GM20000 (cell line): ENCODE measurements around the gene S100A2.

Experiments used
- DNase-seq: peaks from one replicate; pipeline ENCODE4 v3.0.0; 2012; ENCODE audit warnings: low spot score
- CTCF ChIP-seq: IDR thresholded peaks from 2 replicates; pipeline ENCODE4 v1.5.1; 2012; ENCODE audit warnings: mild to moderate bottlenecking, control low read depth; ENCODE audit errors: extremely low read depth, missing control alignments

S100A2 gene

GRCh38 chr1:153519242-153519641 lies 46.4 kb downstream of the S100A2 start:
- no peak for DNase-seq
- no peak for TF ChIP-seq CTCF

- no peak for DNase-seq
- no peak for TF ChIP-seq CTCF
Observed at GRCh38 chr1:153515504-153516394, 49.9 kb downstream of the S100A2 start.

- DNase-seq: no peak
- no peak for TF ChIP-seq CTCF
Observed at GRCh38 chr1:153513666-153514065, 52.0 kb downstream of the S100A2 start.

GRCh38 chr1:153513023-153513422 lies 52.6 kb downstream of the S100A2 start:
- no peak for TF ChIP-seq CTCF
- DNase-seq: no peak
